Endothelial cell of umbilical vein (primary cell): Measurements from ENCODE around the gene FRMD7. TPM values are rescaled to one million over a fixed set of nuclear protein-coding genes. Genes with fewer than 3 reads are reported as not detected.

Experiments
- BruUV-seq: library from RNA; stranded (reverse); fragments of 400-500 nt; replicated peaks from 2 replicates; lab custom pipeline; 2021; lab: Mats Ljungman, UMichigan
- CTCF ChIA-PET: fragments of 300-600, 350-600 bp; sonication (Branson Sonifier 250); formaldehyde crosslinking; loops from one replicate; lab custom pipeline; 2021; ENCODE audit warnings: antibody characterized with exemption, inconsistent platforms; lab: Charles Lee
- POLR2A ChIA-PET: fragments of 300-600, 350-600 bp; sonication (Branson Sonifier 250); formaldehyde crosslinking; loops from one replicate; lab custom pipeline; 2021; ENCODE audit warnings: antibody characterized with exemption, inconsistent platforms; lab: Charles Lee
- DNase-seq: peaks from one replicate; pipeline ENCODE4 v3.0.0-alpha.2; 2011; ENCODE audit warnings: low read depth, low spot score
- FAIRE-seq: peaks from 2 replicates; lab custom pipeline; 2011; peaks lifted over from hg19 to GRCh38; lab: Jason Lieb, UNC
- H2AFZ ChIP-seq: 2 replicates; pipeline ENCODE4 v1.6.0; 2012; ENCODE audit warnings: low read depth, low read length, control low read depth, inconsistent platforms
- H3K27ac ChIP-seq: 2 replicates; pipeline ENCODE4 v1.5.1; 2011; ENCODE audit warnings: low read depth, mild to moderate bottlenecking, control low read depth, low read length, moderate library complexity; ENCODE audit not compliant: insufficient read depth
- H3K27me3 ChIP-seq, 2 experiments: 2 replicates each; pipeline versions ENCODE4 v1.6.0 to v1.6.1; 2011; ENCODE audit warnings: low read length in 2 of 2, mixed read lengths in 1 of 2; ENCODE audit not compliant: control insufficient read depth in 2 of 2, insufficient read depth in 2 of 2
- H3K36me3 ChIP-seq, 2 experiments: 2 replicates in 1 of 2; 3 replicates in 1 of 2; pipeline ENCODE4 v1.5.1; 2011; ENCODE audit warnings: low read length in 2 of 2, mild to moderate bottlenecking in 1 of 2, moderate library complexity in 1 of 2; ENCODE audit not compliant: control insufficient read depth in 2 of 2, insufficient read depth in 2 of 2; ENCODE audit errors: extremely low read depth in 1 of 2
- H3K4me1 ChIP-seq: 3 replicates; pipeline ENCODE4 v1.5.1; 2011; ENCODE audit warnings: mild to moderate bottlenecking, low read length; ENCODE audit not compliant: control insufficient read depth, insufficient read depth; ENCODE audit errors: extremely low read depth
- H3K4me2 ChIP-seq: 2 replicates; pipeline ENCODE4 v1.6.1; 2011; ENCODE audit warnings: low read length, control low read depth, mixed read lengths; ENCODE audit not compliant: insufficient read depth
- H3K4me3 ChIP-seq, 3 experiments: fragments of 200-600 bp in 1 of 3; sonication (generic), shearing (Covaris generic) in 1 of 3; replicated peaks in 1 of 3; 2 replicates each; pipeline ENCODE4 v1.5.1; 2011 to 2016; ENCODE audit warnings: control low read depth in 3 of 3, low read length in 3 of 3, mild to moderate bottlenecking in 2 of 3, inconsistent platforms in 1 of 3, low read depth in 1 of 3, moderate library complexity in 1 of 3; ENCODE audit not compliant: insufficient read depth in 1 of 3
- H3K79me2 ChIP-seq: 2 replicates; pipeline ENCODE4 v1.6.0; 2012; ENCODE audit warnings: low read length, inconsistent platforms; ENCODE audit not compliant: control insufficient read depth, insufficient read depth
- H3K9ac ChIP-seq: replicated peaks from 2 replicates; pipeline ENCODE3; 2011; ENCODE audit warnings: low read length, control low read depth; ENCODE audit not compliant: insufficient read depth; ENCODE audit errors: extremely low read depth
- H3K9me1 ChIP-seq: replicated peaks from 3 replicates; pipeline ENCODE4 v1.6.0; 2011; ENCODE audit warnings: mild to moderate bottlenecking, low read length; ENCODE audit not compliant: control insufficient read depth, insufficient read depth; ENCODE audit errors: extremely low read depth
- H3K9me3 ChIP-seq: replicated peaks from 2 replicates; pipeline ENCODE4 v1.5.1; 2012; ENCODE audit warnings: low read length, inconsistent platforms; ENCODE audit not compliant: control insufficient read depth, insufficient read depth
- H4K20me1 ChIP-seq: replicated peaks from 2 replicates; pipeline ENCODE3; 2011; ENCODE audit warnings: mild to moderate bottlenecking, low read length; ENCODE audit not compliant: control insufficient read depth, insufficient read depth; ENCODE audit errors: extremely low read depth
- CTCF ChIP-seq, 2 donors: IDR thresholded peaks; 1 replicate in 1 of 2; 2 replicates in 1 of 2; pipeline ENCODE4 v1.5.1; 2011; ENCODE audit warnings: low read length in 2 of 2, mild to moderate bottlenecking in 2 of 2, moderate library complexity in 2 of 2, control low read depth in 1 of 2, inconsistent platforms in 1 of 2, low read depth in 1 of 2; ENCODE audit not compliant: insufficient read depth in 1 of 2; ENCODE audit errors: extremely low read depth in 1 of 2
- EZH2 ChIP-seq: IDR thresholded peaks from 2 replicates; pipeline ENCODE4 v1.6.1; 2012; ENCODE audit warnings: borderline replicate concordance, low read depth, mild to moderate bottlenecking, moderate library complexity, low read length, inconsistent platforms; ENCODE audit not compliant: severe bottlenecking
- FOS ChIP-seq: IDR thresholded peaks from 2 replicates; pipeline ENCODE4 v1.6.1; 2011; ENCODE audit warnings: mild to moderate bottlenecking, low read length, moderate library complexity, borderline replicate concordance; ENCODE audit not compliant: insufficient read depth
- GATA2 ChIP-seq: IDR thresholded peaks from 2 replicates; pipeline ENCODE4 v1.7.0; 2011; ENCODE audit warnings: low read depth, mild to moderate bottlenecking, moderate library complexity, mixed read lengths, low read length; ENCODE audit not compliant: insufficient read length, insufficient read depth
- JUN ChIP-seq: IDR thresholded peaks from 2 replicates; pipeline ENCODE4 v1.6.1; 2011; ENCODE audit warnings: borderline replicate concordance, low read depth; ENCODE audit not compliant: insufficient read length, insufficient read depth
- MAX ChIP-seq: IDR thresholded peaks from 2 replicates; pipeline ENCODE4 v1.6.1; 2011; ENCODE audit not compliant: insufficient read depth, insufficient read length
- MYC ChIP-seq: IDR thresholded peaks from one replicate; pipeline ENCODE4 v1.6.1; 2011; ENCODE audit warnings: mild to moderate bottlenecking, low read depth, low read length
- POLR2A ChIP-seq: IDR thresholded peaks from 2 replicates; pipeline ENCODE4 v1.6.1; 2012; ENCODE audit warnings: low read depth, mild to moderate bottlenecking, control low read depth, low read length
- POLR2AphosphoS5 ChIP-seq: IDR thresholded peaks from 2 replicates; pipeline ENCODE4 v1.6.1; 2012; ENCODE audit warnings: low read depth, mild to moderate bottlenecking, control low read depth, low read length, moderate library complexity; ENCODE audit not compliant: insufficient read depth
- dilution Hi-C: fragments of 300-500 bp; cut with MboI; formaldehyde crosslinking; loops from one replicate; pipeline ENCODE4 v1.15.0; 2019; ENCODE audit warnings: low sequenced_read_pairs; ENCODE audit not compliant: extremely low pct_ligation_motif_present
- intact Hi-C: fragments of 100-400 bp; cut with micrococcal nuclease; formaldehyde crosslinking; loops from one replicate; pipeline ENCODE4 v1.10.0; 2022
- polyA plus RNA-seq, 4 experiments: library from polyadenylated mRNA; depleted of rRNA in 3 of 4; stranded (reverse) in 3 of 4; unstranded in 1 of 4; fragments of >200 nt; gene quantifications; 2 replicates each; pipeline versions ENCODE4 v1.2.1 to v1.2.3, GENCODE V29; 2011 to 2012; ENCODE audit warnings: missing spikeins in 1 of 4
- total RNA-seq: library from RNA; stranded (reverse); gene quantifications from 2 replicates; pipeline ENCODE4 v1.2.3, GENCODE V29; 2021

Gene FRMD7
- total and polyA plus RNA-seq, 2 donors (not counting 3 experiments of a cell fraction or from before 2014, with no cell fraction given), result not detected

- dilution Hi-C loops (no loop called here), intact Hi-C loops (no loop called here)
Measured at GRCh38 chrX:132044953-132045352, 82.9 kb downstream of the FRMD7 start.

More at GRCh38 chrX:132044953-132045352, 82.9 kb downstream of the FRMD7 start:
- no peak for TF ChIP-seq EZH2
- no peak for TF ChIP-seq POLR2AphosphoS5
- TF ChIP-seq CTCF (IDR thresholded peaks at IDR 0.05; ENCODE audit: extremely low read depth in 1 of 2, insufficient read depth in 1 of 2, low read depth in 1 of 2, low read length in 2 of 2), result no peak
- TF ChIP-seq POLR2A, result no peak
- TF ChIP-seq JUN, result no peak
- no peak for TF ChIP-seq MAX
- TF ChIP-seq GATA2, result no peak
- TF ChIP-seq FOS, result no peak
- no peak for TF ChIP-seq MYC
- no peak overlapping the region for H2AFZ ChIP-seq
- H3K9ac ChIP-seq, result no peak overlapping the region
- no TSS peak for BruUV-seq
- peaks cover 4% of the 10 kb centered on the region for H3K4me1 ChIP-seq
- ChIA-PET POLR2A (no interaction called here), CTCF (interaction anchor here (0.6 to 1.5 kb wide), 4 partner anchors 9 to 570 kb away, joined by 3 to 7 read pairs (median 3); no protein-coding TSS in a partner anchor)
- no peaks in the 10 kb centered on the region for H4K20me1 ChIP-seq
- no peaks in the 10 kb centered on the region for H3K36me3 ChIP-seq
- FAIRE-seq, result no peak
- H3K27me3 ChIP-seq, result no peaks in the 10 kb centered on the region
- no peak overlapping the region for H3K4me2 ChIP-seq
- H3K4me3 ChIP-seq, result no peak overlapping the region
- DNase-seq, result peak; percentile 1
- no peaks in the 10 kb centered on the region for H3K9me3 ChIP-seq
- no peak overlapping the region for H3K27ac ChIP-seq
- no peaks in the 10 kb centered on the region for H3K79me2 ChIP-seq
- no peaks in the 10 kb centered on the region for H3K9me1 ChIP-seq
